WERI-Rb-1 (cell line): Measurements from ENCODE around the gene IL1RAPL1.

Experiments
- DNase-seq: peaks from one replicate; pipeline ENCODE4 v3.0.0-alpha.2; 2020
- H3K27ac ChIP-seq: fragments of 250-450 bp; sonication (Bioruptor Pico); 2 replicates; pipeline ENCODE4 v1.5.1; 2020; ENCODE audit warnings: mild to moderate bottlenecking, moderate library complexity
- H3K27me3 ChIP-seq: fragments of 250-450 bp; sonication (Bioruptor Pico); 2 replicates; pipeline ENCODE4 v1.5.1; 2021; ENCODE audit warnings: mild to moderate bottlenecking, low read depth, moderate library complexity; ENCODE audit not compliant: insufficient read depth, severe bottlenecking
- H3K36me3 ChIP-seq: fragments of 250-450 bp; sonication (Bioruptor Pico); 2 replicates; pipeline ENCODE4 v1.5.1; 2020; ENCODE audit warnings: mild to moderate bottlenecking, moderate library complexity
- H3K4me3 ChIP-seq: 2 replicates; pipeline ENCODE4 v1.5.1; 2011; ENCODE audit warnings: low read depth, mild to moderate bottlenecking, control low read depth, low read length
- H3K9me3 ChIP-seq: fragments of 250-450 bp; sonication (Bioruptor Pico); 2 replicates; pipeline ENCODE4 v1.5.1; 2021; ENCODE audit warnings: mild to moderate bottlenecking, moderate library complexity; ENCODE audit not compliant: severe bottlenecking
- TF ChIP-seq, protein P1 (sequence below): IDR thresholded peaks from 2 replicates; pipeline ENCODE4 v1.5.1; 2011; ENCODE audit warnings: low read depth, mild to moderate bottlenecking, control low read depth, inconsistent platforms, low read length

The IL1RAPL1 gene

DNA sequence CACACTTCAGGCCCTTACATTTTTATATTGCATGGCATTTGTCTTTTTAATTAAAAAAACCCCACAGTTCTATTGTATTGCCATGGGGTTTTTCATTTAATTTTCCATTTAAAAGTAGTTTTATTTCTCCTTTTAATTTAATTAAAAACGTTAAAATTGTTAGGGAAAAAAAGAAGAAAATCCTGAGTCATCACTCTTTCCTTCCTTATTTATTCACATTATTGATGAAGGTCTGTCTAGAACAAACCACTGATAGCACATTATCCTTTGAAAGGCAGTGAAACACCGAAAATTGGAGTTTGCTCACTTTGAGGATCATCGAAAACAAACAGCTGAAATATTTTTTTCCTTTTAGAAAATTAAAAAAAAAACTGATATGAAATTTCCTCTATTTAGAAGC, 868.5 kb downstream of the IL1RAPL1 start:
- Histone ChIP-seq H3K27ac (no peak overlapping the region), H3K9me3 (no peaks in the 10 kb centered on the region), H3K27me3 (no peaks in the 10 kb centered on the region), H3K36me3 (no peaks in the 10 kb centered on the region), H3K4me3 (no peak overlapping the region)
- TF ChIP-seq, protein P1, sequence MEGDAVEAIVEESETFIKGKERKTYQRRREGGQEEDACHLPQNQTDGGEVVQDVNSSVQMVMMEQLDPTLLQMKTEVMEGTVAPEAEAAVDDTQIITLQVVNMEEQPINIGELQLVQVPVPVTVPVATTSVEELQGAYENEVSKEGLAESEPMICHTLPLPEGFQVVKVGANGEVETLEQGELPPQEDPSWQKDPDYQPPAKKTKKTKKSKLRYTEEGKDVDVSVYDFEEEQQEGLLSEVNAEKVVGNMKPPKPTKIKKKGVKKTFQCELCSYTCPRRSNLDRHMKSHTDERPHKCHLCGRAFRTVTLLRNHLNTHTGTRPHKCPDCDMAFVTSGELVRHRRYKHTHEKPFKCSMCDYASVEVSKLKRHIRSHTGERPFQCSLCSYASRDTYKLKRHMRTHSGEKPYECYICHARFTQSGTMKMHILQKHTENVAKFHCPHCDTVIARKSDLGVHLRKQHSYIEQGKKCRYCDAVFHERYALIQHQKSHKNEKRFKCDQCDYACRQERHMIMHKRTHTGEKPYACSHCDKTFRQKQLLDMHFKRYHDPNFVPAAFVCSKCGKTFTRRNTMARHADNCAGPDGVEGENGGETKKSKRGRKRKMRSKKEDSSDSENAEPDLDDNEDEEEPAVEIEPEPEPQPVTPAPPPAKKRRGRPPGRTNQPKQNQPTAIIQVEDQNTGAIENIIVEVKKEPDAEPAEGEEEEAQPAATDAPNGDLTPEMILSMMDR: no peak
- DNase-seq: no peak

DNA sequence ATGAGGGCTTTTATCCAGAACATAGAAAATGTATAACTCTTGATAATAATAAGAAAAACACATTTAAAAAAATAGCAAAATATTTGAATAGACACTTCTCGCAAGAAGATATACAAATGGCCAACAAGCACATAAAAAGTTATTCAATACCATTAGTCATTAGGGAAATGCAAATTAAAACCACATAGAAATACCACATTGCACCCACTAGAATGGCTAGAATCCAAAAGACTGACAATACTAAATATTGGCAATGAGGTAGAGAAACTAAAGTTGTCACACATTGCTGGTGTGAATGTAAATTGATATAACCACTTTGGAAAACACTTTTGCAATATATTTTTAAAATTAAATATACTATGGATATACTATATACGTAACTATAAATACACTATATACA, 873.8 kb downstream of the IL1RAPL1 start:
- TF ChIP-seq, protein P1: no peak
- DNase-seq: no peak
- no peaks in the 10 kb centered on the region for H3K27me3 ChIP-seq
- no peak overlapping the region for H3K4me3 ChIP-seq
- no peaks in the 10 kb centered on the region for H3K36me3 ChIP-seq
- no peak overlapping the region for H3K27ac ChIP-seq
- no peaks in the 10 kb centered on the region for H3K9me3 ChIP-seq

DNA sequence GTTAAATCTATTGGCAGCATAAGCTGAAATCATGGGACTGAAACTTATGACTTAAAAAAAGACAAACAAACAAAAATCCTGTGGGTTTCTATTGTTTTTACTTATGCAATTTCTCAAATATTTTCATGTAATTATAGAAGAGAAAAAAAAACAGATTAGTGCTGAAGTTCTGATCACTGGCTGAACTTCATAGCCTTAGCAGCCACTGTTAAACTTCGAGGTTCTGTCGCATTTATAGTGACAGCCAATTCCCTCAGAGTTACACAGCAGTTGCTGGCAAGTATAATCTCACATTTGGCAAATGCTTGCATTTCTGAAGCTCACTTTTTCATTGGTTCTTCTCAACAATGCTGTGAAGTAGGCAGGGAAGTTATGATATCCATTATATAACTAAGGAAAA, 879.2 kb downstream of the IL1RAPL1 start:
- Histone ChIP-seq H3K9me3 (no peaks in the 10 kb centered on the region), H3K27me3 (no peaks in the 10 kb centered on the region), H3K4me3 (no peak overlapping the region), H3K36me3 (no peaks in the 10 kb centered on the region), H3K27ac (no peak overlapping the region)
- TF ChIP-seq, protein P1: no peak
- DNase-seq: no peak

DNA sequence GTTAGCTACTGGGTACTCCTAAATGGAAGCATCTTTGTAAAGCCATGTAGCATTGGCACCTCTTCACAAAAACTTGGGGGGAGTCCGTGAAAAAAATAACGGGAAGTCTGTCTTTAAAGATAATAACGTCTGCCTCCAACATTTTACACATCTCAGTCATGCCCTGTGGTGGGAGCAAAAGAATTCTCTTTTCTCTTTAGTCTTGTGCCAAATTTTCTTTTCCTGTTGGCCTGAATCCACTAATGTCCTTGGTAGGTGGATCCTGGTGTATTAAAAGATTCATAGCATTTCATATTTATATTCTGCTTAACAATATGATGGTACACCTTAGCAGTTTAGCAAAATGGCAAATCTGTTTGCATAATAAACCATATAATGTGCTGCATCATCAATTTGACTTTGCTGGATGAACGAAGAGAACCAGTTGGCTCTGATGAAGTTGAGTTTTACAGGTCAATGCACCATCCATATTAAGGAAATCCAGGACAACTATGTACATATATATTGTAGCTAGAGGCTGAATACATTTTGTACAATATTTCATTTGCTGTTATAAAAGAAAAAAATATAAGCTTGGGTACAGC, 881.8 kb downstream of the IL1RAPL1 start:
- Histone ChIP-seq H3K4me3 (no peak overlapping the region), H3K27me3 (no peaks in the 10 kb centered on the region), H3K9me3 (no peaks in the 10 kb centered on the region), H3K36me3 (no peaks in the 10 kb centered on the region), H3K27ac (no peak overlapping the region)
- DNase-seq: no peak
- TF ChIP-seq, protein P1: no peak

DNA sequence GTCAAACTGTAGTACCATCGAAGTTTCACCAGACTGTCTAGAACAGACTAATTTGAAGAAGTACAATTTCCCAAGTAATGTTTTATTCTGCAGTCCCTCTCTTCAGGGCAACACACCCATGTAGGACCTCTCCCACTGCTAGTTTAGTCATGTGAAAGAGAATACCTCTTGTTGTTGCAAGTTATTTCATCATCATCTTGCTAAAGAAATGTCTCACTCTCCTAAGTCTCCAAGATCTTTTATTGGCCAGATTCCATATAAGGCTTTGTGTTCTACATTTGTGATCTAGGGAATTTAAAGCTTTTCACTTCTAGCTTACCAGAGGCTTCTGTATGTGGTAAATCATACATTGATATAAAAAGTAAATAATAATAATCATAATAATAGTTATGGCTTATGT, 882.8 kb downstream of the IL1RAPL1 start:
- Histone ChIP-seq H3K27me3 (no peaks in the 10 kb centered on the region), H3K27ac (no peak overlapping the region), H3K36me3 (no peaks in the 10 kb centered on the region), H3K4me3 (no peak overlapping the region), H3K9me3 (no peaks in the 10 kb centered on the region)
- TF ChIP-seq, protein P1: no peak
- no peak for DNase-seq

DNA sequence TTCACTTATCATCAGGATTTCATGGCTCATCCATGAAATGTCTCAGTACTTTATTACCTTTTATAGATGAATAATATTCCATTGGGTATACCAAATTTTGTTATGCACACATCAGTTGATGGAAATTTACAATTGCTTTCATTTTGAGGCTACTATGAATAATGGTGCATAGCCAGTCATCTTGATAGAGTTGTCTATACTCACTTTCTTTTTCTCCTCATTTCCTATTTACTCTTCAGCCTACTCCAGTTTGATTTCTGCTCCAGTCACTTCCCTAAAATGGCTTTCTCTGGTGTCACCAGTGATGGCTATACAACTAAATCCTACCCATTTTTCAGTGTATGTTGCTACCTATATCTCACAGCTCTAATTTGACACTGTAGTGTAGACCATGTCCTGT, 884.6 kb downstream of the IL1RAPL1 start:
- no peaks in the 10 kb centered on the region for H3K36me3 ChIP-seq
- no peak for DNase-seq
- no peak overlapping the region for H3K4me3 ChIP-seq
- H3K27me3 ChIP-seq: no peaks in the 10 kb centered on the region
- TF ChIP-seq, protein P1: no peak
- H3K27ac ChIP-seq: no peak overlapping the region
- H3K9me3 ChIP-seq: no peaks in the 10 kb centered on the region
